Choroid plexus epithelial cell (primary cell): ENCODE measurements around the gene MKLN1.
"Not testable (repeated sequence)": the region's sequence is repeated elsewhere in the genome, so short reads cannot be mapped to it uniquely, and the experiment has no call there.

Source experiments
- DNase-seq: peaks from one replicate; pipeline ENCODE4 v3.0.0-alpha.2; 2010; ENCODE audit warnings: low read depth
- H3K4me3 ChIP-seq: 2 replicates; pipeline ENCODE4 v1.5.1; 2011; ENCODE audit warnings: low read depth, mild to moderate bottlenecking, control low read depth, low read length, moderate library complexity
- CTCF ChIP-seq: conservative IDR thresholded peaks from 2 replicates; pipeline ENCODE4 v1.5.1; 2011; ENCODE audit warnings: low read depth, mild to moderate bottlenecking, control low read depth, inconsistent platforms, low read length, moderate library complexity

MKLN1 gene

GRCh38 chr7:131501930-131502685, 174.4 kb downstream of the MKLN1 start:
- H3K4me3 ChIP-seq, result no peak overlapping the region
- no peak for DNase-seq
- no peak for TF ChIP-seq CTCF

GRCh38 chr7:131502810-131503508, 175.3 kb downstream of the MKLN1 start:
- TF ChIP-seq CTCF, result no peak
- peak; percentile 83 for DNase-seq
- H3K4me3 ChIP-seq, result no peak overlapping the region

GRCh38 chr7:131503639-131504038, 176.0 kb downstream of the MKLN1 start:
- no peak for TF ChIP-seq CTCF
- H3K4me3 ChIP-seq, result no peak overlapping the region
- DNase-seq, result no peak

GRCh38 chr7:131504157-131504899, 176.7 kb downstream of the MKLN1 start:
- DNase-seq, result no peak
- no peak overlapping the region for H3K4me3 ChIP-seq
- no peak for TF ChIP-seq CTCF

GRCh38 chr7:131505037-131505620, 177.5 kb downstream of the MKLN1 start:
- not testable (repeated sequence) for DNase-seq, H3K4me3 ChIP-seq

- no peak for TF ChIP-seq CTCF
- no peak for DNase-seq
- no peak overlapping the region for H3K4me3 ChIP-seq
Observed at GRCh38 chr7:131505636-131506557, 178.2 kb downstream of the MKLN1 start.
